NOMO-1 treated with dmso at 0.1 percent for 144 hours (cell line): Measurements from ENCODE around the gene ANO9.
"Not testable (repeated sequence)": the region's sequence is repeated elsewhere in the genome, so short reads cannot be mapped to it uniquely, and the experiment has no call there.

Experiments used
- DNase-seq: peaks from one replicate; lab custom pipeline; 2025; ENCODE audit not compliant: unreplicated experiment; lab: John Stamatoyannopoulos, UW

The ANO9 gene

DNA sequence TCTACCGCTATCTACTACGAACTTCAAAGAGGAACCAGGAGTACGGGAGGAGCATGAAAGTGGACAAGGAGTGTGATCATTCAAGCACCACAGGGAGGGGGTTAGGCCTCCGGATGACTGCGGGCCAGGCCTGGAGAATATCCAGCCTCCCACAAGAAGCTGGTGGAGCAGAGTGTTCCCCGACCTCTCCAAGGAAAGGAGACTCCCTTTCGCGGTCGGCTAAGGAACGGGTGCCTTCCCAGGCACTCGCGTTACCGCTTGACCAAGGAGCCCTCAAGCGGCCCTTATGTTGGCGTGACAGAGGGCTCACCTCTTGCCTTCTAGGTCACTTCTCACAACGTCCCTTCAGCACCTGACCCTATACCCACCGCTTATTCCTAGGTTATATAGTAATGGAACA lies 52.4 kb downstream of the ANO9 start:
- DNase-seq = not testable (repeated sequence)

DNA sequence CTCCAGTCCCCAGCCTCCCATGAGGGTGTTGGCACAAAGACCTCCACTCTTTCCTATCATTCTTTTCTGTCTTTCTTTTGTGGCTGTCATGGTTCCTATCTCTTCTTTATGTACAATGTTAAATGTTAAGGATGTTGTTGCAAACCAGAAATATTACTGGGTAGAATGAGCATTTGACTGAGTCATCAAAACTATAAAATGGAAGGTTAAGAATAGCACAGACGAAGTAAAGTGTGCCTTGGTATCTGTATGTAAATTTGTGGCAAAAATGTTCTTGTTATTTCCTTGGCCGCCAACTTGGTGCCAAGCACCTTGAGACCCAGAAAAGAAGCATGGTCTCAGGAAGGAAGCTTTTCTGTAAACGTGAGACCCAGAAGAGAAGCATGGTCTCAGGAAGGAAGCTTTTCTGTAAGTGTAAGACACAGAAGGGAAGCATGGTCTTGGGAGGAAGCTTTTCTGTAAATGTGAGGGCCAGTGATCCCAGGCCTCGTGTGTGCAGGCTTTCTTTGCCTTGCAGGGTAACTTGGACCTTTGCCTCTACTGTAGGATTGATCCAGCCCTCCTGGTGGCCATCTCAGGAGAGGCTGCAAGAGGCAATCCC lies 54.5 kb downstream of the ANO9 start:
- no peak for DNase-seq

DNA sequence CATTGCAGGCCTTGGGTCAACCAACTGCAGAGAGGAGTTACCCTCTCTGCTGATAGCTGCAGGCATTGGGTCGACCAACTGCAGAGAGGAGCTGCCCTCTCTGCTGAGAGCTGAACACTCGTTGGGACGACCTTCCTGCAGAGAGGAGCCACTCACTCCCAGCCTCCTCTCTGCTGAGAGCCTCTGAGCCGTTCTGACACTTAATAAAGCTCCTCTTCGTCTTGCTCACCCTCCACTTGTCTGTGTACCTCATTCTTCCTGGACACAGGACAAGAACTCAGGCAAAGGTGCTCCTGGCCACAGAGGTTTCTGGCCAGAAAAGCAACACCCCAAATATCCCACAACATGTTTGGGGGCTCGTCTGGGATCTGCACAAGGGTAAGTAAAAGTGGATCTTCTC lies 55.3 kb downstream of the ANO9 start:
- no peak for DNase-seq

DNA sequence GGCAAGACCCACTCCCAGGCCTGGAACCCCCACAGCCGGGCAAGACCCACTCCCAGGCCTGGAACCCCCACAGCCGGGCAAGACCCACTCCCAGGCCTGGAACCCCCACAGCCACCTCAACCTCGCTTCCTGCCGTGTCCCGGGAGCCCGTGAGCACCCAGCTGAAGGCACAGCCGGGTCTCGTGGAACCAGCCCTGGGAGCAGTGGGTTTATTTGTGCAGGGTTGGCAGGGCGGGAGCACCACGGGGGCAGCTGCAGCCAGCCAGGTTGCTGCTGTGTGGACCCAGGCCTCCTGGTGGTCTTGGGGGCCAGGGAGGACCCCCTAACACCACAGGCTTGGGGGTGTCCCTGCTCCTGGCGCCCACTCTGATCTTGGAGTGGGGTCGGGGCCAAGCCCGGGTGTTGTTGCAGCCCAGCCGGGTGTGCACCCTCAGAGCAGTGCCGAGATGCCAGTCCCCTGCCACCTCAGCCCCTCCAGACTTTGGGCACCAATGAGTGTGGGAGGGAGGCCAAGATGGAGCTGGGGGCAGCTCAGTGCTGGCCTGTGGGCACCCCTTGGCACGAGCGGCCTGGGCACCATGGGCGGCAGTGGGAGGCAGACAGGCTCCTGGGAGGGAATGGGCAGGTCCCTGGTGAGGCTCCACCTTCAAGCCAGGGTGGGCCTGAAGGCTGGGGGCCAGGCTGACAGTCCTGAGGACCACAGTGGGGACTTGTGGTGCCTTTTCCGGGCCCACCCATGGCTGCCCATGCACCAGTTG lies 56.0 kb downstream of the ANO9 start:
- no peak for DNase-seq

DNA sequence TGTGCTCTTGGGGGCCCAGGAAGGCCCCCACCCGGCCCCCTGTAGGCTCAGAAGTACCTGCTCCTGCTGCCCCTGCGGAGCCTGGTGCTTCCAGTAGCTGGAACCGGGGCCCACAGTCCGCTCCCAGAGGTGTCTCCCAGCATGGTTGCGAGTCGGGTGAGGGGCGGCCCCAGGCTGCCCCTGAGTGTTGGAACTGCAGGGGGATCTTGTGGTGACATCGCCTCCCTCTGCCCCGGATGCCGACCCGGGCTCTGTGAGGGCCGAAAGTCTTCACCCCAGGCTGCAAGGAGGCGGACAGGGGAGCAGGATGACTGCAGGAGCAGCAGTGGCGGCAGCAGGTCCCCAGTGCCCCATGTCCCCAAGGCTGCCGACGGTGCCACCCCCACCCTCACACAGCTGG lies 57.3 kb downstream of the ANO9 start:
- DNase-seq = no peak

DNA sequence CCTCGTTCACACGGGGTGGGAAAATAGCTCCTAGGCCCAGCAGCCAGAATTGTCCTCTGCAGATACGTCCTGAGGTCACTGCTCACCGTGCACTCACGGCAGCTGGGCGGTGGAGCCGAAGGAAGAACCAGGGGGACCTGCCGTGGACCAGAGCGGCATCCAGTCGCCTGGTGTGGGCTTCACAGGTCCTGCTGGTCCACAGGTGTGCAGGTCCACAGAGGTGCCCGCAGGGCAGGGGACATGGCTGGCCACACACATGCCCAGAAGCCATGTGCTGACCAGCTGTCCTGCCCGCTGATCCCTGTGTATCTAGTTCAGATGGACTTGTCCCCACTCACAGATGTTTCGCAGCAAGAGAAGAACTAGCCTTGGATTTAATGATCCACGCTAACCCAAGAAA lies 58.4 kb downstream of the ANO9 start:
- DNase-seq = no peak

DNA sequence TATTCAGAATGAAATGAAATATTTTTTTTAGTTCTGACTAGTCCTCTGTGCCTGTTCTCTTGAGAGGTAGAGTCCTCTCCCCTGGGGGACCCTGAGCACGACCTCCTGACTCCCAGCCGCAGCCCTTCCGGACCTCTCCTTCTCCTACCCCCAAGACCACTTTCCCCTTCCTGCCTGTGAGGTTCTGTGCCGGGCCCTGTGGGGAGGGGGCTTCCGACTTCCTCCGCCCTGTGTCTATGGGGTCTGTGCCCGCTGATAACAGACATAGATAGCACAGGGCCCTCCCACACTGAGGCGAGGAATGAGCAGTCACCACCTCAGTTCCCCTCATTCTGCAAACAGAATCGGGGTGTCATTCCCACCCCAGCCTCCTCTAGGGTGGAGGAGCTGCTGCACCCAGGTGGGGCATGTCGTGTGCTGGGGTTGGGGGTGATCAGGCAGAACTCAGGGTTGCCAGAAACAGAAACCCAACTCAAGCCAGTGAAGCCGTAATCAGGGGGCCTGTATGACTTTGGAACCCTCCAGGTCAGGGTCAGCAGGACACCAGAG lies 59.7 kb downstream of the ANO9 start:
- no peak for DNase-seq

DNA sequence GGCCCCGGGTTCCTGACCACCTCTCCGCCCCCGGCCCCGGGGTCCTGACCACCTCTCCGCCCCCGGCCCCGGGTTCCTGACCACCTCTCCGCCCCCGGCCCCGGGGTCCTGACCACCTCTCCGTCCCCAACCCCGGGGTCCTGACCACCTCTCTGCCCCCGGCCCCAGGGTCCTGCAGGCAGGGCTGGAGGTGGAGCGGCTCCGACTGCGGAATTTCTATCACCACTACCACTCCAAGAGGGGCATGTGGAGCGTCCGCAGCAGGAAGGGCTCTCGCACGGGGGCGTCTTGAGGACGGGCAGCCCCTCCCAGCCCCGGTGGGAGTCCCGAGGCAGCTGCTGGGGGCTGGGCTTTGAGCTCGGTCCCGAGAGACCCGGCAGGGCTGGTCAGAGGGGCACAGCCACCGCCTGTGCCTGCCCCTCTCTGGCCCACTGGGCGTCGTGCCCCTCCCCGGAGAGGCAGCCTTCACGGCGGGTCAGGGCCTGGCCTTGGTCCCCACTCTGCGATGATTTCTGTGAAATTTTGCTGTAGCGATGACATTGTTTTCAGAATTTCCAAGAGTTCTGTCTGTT lies 60.2 kb downstream of the ANO9 start:
- no peak for DNase-seq

DNA sequence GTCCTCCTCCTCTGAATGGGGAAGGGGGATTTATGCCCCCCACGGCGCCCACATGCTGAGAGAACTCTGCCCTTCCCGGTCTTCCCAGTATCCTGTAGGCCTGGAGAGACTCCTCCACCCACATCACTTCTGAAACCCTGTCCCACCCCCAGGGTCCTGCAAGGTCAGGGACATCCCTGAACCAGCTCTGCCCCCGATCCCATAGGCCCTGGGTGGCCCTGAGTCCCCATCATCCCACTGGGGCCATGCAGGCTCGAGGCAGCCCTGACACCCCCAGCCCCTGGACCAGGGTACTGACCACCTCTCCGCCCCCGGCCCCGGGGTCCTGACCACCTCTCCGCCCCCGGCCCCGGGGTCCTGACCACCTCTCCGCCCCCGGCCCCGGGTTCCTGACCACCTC lies 60.8 kb downstream of the ANO9 start:
- DNase-seq = no peak

DNA sequence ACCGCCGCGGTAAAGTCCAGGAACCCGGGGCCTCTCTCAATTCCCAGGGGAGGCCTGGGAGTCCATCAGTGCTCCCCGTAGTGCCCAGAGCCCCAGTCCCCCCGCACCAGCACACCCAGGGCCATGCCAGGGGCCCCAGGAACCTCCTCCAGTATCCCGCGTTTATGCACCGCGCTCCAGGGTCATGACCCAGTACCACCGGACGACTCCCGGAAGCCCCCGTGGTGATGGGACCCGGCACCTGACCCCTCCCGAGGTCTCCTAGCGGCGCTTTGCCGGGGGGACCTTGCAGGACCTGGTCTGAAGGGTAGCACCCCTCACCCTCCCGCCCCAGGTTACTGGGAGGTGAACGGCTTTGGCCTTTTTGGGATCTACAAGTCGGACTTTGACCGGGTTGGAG lies 61.3 kb downstream of the ANO9 start:
- no peak for DNase-seq

DNA sequence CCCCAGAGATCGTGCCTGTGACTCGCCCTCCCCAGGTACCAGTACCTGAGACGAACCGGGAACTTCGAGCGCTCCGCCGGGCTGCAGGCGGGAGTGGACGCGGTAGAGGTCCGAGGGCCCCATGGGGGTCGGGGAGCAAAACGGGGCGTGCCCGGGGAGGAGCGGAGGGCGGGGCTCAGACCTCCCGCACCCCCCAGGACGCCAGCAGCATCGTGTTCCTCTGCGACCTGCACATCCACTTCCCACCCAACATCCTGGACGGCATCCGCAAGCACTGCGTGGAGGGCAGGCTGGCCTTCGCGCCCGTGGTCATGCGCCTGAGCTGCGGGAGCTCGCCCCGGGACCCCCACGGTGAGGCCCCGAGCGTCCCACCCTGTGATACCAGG lies 61.7 kb downstream of the ANO9 start:
- DNase-seq = no peak

DNA sequence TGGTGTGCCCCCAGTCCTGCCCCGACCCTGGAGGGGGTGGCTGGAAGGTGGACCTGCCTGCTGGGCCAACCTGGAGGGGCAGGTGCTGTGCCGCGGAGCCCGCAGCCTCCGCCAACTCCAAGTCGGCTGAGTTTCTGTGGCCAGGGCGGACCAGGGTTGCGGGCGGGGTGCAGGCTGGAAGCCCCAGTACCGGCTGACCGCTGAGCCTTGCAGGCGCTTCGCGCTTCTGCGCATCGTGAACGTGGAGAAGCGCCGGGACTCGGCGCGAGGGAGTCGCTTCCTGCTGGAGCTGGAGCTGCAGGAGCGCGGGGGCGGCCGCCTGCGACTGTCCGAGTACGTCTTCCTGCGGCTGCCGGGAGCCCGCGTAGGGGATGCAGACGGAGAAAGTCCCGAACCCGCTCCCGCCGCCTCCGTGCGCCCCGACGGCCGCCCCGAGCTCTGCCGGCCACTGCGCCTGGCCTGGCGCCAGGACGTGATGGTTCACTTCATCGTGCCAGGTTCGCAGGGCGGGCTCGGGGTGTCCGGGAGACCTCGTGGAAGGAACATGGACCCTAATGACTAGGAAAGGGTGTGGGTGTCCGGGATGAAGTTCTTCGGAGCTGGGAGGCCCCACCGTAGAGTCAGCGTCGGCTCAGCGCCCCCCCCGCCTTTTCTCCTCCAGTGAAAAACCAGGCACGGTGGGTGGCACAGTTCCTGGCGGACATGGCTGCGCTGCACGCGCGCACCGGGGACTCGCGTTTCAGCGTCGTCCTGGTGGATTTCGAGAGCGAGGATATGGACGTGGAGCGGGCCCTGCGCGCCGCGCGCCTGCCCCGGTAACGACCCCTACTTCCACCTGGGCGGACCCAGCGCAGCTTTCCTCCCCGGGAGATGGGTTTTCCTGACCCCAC lies 62.4 kb downstream of the ANO9 start:
- DNase-seq = no peak

DNA sequence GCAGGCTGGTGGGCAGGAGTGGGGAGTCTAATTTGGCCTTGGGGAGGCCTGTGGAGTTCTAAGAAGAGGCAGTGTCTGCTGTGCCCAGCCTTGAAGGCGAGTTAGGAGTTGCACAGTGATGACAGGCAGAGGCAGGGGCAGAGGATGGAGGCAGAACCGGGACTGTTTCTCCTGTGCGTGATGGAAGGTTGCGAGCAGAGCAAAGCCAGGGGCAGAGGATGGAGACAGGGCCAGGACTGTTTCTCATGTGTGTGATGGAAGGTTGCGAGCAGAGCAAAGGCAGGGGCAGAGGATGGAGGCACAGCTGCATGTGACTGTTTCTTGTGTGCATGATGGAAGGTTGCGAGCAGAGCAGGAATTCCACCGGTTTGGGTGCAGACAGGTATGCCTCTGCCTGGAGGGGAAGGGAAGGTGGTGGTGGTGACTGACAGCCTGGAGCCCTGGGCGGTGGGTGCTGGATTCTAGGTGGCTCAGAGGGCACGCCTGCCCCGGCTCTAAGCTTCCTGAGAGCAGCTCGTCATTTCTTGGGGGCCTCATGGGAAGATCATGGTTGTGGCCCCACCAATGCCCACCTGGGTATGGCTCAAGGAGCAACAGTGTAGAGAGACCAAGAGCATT lies 63.8 kb downstream of the ANO9 start:
- DNase-seq = no peak

DNA sequence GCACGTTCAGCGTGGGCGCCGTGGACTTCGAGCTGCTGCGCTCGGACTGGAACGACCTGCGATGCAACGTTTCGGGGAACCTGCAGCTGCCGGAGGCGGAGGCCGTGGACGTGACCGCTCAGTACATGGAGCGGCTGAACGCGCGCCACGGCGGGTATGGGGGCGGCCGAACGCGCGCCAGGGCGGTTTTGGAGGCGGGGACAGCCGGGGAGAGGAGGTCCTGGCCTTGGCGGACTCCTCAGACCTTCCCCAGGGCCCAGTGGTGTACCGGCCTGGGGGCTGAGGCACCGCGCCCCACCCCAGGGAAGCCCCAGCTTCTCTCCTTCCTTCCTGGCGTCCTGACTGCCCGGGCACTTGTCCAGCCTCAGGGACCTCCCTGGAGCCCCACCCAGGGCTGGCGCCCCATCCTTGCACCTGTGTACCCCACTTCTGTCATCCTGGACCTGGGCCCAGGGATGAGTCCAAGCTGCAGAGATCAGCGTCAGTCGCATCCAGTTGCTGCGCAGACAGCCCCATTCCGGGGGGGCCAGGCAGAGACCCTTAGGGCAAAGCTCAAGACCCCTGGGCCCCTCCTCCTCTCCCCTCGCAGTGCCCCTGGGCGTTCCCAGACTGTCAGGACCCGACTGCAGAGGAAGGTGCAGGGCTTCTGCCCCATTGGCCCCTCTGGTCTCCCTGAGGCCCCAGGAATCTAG lies 64.5 kb downstream of the ANO9 start:
- no peak for DNase-seq

DNA sequence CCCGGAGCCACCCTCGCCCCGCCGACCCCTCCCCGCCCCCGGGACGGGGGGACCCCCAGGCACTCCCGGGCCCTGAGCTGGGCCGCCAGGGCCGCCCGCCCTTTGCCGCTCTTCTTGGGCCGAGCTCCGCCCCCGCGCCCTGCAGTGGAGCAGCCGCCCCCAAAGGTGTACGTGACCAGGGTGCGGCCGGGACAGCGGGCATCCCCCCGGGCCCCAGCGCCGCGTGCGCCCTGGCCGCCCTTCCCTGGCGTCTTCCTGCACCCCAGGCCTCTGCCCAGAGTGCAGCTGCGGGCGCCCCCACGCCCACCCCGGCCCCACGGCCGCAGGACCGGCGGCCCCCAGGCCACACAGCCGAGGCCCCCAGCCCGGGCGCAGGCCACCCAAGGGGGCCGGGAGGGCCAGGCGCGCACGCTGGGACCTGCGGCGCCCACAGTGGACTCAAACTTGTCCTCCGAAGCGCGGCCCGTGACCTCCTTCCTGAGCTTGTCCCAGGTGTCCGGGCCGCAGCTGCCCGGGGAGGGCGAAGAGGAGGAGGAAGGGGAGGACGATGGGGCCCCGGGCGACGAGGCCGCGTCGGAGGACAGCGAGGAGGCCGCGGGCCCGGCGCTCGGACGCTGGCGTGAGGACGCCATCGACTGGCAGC lies 65.2 kb downstream of the ANO9 start:
- no peak for DNase-seq

DNA sequence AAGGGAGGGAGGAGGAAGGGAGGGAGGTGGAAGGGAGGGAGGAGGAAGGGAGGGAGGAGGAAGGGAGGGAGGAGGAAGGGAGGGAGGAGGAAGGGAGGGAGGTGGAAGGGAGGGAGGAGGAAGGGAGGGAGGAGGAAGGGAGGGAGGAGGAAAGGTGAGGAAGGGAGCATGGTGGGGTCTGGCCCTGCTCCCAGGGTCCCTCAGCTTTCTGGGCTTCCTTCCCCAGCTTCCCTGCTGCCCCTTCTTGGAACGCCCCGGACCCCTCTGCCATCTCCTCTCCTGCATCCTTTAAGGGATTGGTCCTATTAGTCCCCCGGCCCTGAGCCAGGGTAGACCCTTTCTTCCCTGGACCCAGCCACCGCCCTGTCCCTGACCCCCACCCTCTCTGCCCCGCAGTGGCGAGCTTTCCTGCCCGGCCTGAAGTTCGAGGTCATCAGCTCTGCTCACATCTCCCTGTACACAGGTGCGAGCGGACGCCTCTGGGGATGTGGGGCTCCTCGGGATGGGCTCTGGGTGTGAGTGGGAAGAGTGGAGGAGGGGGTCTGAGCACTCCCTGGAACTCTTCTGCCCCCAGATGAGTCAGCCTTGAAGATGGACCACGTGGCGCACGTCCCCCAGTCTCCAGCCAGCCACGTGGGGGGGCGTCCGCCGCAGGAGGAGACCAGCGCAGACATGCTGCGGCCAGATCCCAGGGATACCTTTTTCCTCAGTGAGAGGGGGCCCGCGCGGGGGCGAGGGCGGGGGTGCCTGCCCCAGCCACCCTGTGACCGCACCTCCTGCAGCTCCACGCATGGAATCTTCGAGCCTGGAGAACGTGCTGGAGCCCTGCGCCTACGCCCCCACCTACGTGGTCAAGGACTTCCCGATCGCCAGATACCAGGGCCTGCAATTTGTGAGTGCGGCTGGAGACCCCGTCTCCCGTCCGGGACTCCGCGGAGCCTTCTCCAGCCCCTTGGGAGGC lies 66.5 kb downstream of the ANO9 start:
- DNase-seq = no peak

DNA sequence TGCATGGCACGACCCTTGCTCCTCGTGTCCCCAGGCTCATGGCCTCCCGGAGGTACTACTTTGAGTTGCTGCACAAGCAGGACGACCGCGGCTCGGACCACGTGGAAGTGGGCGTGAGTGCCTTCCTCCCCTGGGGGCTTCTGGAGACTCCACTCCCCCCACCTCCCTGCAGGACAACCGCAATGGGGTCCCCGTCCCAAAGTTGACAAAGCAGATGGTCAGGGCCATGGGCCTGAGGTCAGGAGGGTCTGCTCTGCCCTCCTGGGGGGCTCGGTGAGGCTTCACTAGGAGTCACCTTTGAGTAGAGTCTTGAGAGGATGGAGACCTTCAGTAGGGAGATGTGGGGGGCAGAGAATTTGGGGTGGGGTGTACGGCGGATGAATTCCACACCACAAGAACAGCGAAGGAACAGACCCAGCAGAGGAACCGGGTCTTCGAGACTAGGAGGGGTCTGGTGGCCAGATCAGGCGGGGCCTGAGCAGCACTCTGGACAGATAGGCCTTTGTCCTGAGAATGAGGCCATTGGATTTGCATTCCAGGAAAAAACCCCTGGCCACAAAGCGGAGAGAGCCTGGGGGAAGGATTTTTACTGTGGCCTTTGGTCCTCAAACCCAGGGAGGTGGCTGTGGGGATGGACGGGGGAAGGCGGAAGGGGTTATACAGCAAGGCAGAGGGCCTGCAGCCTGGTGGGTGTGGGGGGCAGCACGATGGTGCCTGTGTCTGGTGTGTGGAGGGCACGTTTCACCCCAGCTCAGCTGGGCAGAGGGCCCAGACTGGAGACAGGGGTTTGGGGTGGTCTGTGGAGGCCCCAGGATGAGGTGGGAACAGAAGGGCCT lies 67.9 kb downstream of the ANO9 start:
- no peak for DNase-seq
